ENCODE data around the gene SCNN1G. TPM values are rescaled to one million over a fixed set of nuclear protein-coding genes. Genes with fewer than 3 reads are reported as not detected.

Gene SCNN1G
- total RNA-seq, 2 experiments from 2014 or later, result not detected

DNA sequence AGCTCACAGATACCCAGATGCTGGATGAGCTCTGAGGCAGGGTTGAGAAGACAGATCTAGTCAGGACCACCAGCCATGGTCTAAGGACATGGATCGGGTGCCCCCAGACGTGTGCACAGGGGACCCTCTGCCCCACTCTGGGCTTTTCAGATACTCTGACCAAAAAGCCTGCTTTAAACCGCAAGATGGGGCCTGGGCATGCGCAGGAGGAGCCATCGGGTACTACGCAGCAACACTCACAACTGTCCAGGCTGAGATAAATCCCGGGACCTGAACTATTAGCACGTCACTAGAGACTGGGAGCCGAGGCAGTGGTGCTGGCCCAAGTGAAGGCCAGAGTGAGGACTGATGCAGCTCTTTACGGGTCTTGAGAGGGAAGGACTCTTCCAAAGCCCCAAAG lies 32.9 kb downstream of the SCNN1G start:
- ChIA-PET POLR2A (no interaction called here), CTCF (no interaction called here)
- no peak for ATAC-seq
- Mint-ChIP-seq H3K9me3 (ENCODE audit: insufficient read depth) (no peaks in the 10 kb centered on the region), H3K27ac (no peak overlapping the region), H3K4me1 (ENCODE audit: low read depth) (no peaks in the 10 kb centered on the region), H3K27me3 (ENCODE audit: low read depth) (peaks cover 3% of the 10 kb centered on the region), H3K4me3 (no peak overlapping the region), H3K36me3 (ENCODE audit: low read depth) (no peaks in the 10 kb centered on the region)
- no peak for DNase-seq

DNA sequence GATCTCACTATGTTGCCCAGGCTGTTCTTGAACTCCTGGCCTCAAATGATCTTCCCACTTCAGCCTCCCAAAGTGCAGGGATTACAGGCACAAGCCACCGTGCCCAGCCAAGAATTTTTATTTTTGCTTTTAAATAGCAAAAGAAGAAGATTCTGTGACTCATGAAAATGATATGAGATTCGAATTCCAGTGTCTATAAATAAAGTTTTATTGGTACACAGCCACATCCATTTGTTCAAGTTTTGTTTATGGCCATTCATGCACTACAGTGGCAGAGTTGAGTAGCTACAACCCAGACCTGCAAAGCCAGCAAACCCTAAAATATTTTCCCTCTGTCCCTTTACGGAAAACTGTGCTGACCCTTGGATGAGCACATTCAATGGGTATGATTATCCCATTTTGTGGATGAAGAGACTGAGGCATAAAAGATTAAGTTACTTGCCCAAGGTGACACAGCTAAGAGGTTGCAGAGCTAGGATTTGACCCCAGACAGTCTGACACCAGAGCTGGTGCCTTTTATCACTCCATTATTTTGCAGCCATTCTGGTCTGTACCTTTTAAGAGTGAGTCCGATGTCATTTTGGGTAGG lies 34.2 kb downstream of the SCNN1G start:
- POLR2A ChIA-PET, result no interaction called here
- Mint-ChIP-seq H3K4me1 (ENCODE audit: low read depth) (no peaks in the 10 kb centered on the region), H3K27ac (no peak overlapping the region), H3K27me3 (ENCODE audit: low read depth) (peaks cover 3% of the 10 kb centered on the region), H3K36me3 (ENCODE audit: low read depth) (no peaks in the 10 kb centered on the region), H3K9me3 (ENCODE audit: insufficient read depth) (no peaks in the 10 kb centered on the region), H3K4me3 (no peak overlapping the region)
- DNase-seq (no peak), ATAC-seq (no peak)
- CTCF ChIA-PET, result no interaction called here

DNA sequence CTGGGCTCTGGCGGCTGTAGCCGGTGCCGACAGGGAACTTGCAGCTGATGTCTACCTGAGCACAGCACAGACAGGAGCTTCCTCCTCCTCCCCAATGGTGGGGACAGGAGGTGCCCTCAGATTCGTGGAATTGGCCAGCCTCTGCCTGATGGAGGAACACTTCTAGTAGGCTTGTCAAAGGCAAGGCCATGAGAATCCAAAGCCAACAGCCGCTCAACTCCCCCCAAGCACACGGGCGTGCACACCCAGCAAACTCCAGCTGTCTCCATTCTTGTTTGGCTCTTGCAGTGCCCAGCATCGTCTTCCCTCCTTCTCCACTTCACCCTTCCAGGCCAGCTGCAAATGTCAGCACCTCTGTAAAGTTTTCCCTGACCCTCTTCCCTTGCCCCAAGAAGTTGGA lies 35.1 kb downstream of the SCNN1G start:
- Mint-ChIP-seq H3K4me3 (no peak overlapping the region), H3K27ac (no peak overlapping the region), H3K36me3 (ENCODE audit: low read depth) (no peaks in the 10 kb centered on the region), H3K27me3 (ENCODE audit: low read depth) (peaks cover 3% of the 10 kb centered on the region), H3K9me3 (ENCODE audit: insufficient read depth) (no peaks in the 10 kb centered on the region), H3K4me1 (ENCODE audit: low read depth) (no peaks in the 10 kb centered on the region)
- ATAC-seq (no peak), DNase-seq (no peak)
- POLR2A ChIA-PET, result no interaction called here
- CTCF ChIA-PET, result no interaction called here

DNA sequence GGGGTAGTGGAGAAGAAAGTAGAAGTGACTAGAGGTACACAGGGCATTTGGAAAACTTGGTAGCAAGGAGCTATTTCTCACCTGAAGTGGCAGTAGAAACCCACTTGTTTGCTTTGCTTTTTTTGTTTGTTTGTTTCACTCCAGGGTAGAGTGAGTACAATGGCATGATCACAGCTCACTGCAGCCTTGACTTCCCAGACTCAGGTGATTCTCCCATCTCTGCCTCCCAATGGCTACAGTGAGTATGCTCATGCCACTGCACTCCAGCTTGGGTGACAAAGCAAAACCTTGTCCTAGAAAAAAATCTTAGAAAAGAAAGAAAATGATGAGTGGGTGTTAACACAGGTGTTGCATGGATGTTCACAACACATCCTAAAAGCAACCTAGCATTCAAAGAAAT lies 40.4 kb downstream of the SCNN1G start:
- Mint-ChIP-seq H3K27me3 (ENCODE audit: low read depth) (peaks cover 7% of the 10 kb centered on the region), H3K4me3 (no peak overlapping the region), H3K4me1 (ENCODE audit: low read depth) (no peaks in the 10 kb centered on the region), H3K9me3 (ENCODE audit: insufficient read depth) (no peaks in the 10 kb centered on the region), H3K27ac (no peak overlapping the region), H3K36me3 (ENCODE audit: low read depth) (no peaks in the 10 kb centered on the region)
- ChIA-PET POLR2A (no interaction called here), CTCF (no interaction called here)
- DNase-seq, result no peak
- ATAC-seq, result no peak

DNA sequence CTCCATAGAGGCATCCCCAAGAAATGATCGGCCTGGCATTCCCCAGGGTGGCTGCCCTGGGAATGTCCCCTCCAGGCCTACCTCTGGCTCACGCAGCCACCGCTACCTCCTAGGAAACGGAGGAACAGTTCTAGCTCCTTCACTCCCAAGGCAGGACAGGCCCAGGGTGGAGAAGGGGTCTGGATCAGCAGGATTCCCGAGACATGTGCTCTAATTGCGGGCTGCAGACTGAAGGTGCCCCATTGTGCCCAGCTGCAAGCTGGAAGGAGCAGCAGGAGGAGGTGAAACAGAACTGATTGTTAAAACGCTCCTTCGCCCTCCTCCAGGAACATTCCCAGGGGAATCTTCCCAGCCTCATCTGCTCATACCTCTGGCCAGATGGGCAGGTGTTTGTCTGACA lies 40.8 kb downstream of the SCNN1G start:
- CTCF ChIA-PET, result no interaction called here
- no peaks in the 10 kb centered on the region for H3K9me3 Mint-ChIP-seq (ENCODE audit: insufficient read depth)
- no peak for ATAC-seq
- H3K27ac Mint-ChIP-seq, result no peak overlapping the region
- POLR2A ChIA-PET, result no interaction called here
- DNase-seq, result no peak
- no peaks in the 10 kb centered on the region for H3K36me3 Mint-ChIP-seq (ENCODE audit: low read depth)
- peaks cover 7% of the 10 kb centered on the region for H3K27me3 Mint-ChIP-seq (ENCODE audit: low read depth)
- H3K4me1 Mint-ChIP-seq (ENCODE audit: low read depth), result no peaks in the 10 kb centered on the region
- H3K4me3 Mint-ChIP-seq, result no peak overlapping the region

DNA sequence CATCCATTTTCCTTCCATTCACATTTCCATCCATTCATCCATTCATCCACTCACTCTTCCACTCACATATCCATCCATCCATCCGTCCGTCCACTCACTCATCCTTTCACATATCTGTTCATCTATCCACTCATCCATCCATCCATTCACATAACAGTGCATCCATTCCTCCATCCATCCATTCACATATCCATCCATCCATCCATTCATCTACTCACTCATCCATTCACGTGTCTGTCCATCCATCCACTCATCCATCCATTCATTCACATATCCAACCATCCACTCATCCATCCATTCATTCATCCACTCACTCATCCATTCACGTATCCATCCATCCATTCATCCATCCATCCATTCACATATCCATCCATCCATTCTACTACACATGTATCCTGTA lies 42.6 kb downstream of the SCNN1G start:
- CTCF ChIA-PET, result no interaction called here
- Mint-ChIP-seq H3K4me3 (no peak overlapping the region), H3K4me1 (ENCODE audit: low read depth) (no peaks in the 10 kb centered on the region), H3K27me3 (ENCODE audit: low read depth) (peaks cover 6% of the 10 kb centered on the region), H3K9me3 (ENCODE audit: insufficient read depth) (no peaks in the 10 kb centered on the region), H3K36me3 (ENCODE audit: low read depth) (no peaks in the 10 kb centered on the region), H3K27ac (no peak overlapping the region)
- ATAC-seq (no peak), DNase-seq (no peak)
- POLR2A ChIA-PET, result no interaction called here

DNA sequence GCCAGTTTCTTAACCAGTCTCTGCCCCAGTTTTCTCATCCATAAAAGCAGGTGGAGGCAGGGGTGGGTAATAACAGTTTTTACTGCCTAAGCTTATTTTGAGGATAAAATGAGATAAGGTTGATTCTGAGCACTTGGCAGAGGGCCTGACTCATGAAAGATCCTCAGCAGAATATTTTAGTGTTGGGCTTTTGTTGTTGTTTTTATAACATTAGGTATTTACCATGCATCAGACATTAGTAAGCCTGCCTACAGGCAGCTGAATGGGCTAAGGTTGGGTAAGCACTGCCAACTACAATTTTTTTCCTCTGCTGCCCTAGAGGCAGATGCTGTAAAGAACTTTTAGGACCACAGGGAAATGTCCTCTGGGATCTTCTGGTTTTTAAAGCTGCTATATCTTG lies 43.1 kb downstream of the SCNN1G start:
- no peaks in the 10 kb centered on the region for H3K9me3 Mint-ChIP-seq (ENCODE audit: insufficient read depth)
- H3K4me1 Mint-ChIP-seq (ENCODE audit: low read depth), result no peaks in the 10 kb centered on the region
- H3K27ac Mint-ChIP-seq, result no peak overlapping the region
- no peaks in the 10 kb centered on the region for H3K36me3 Mint-ChIP-seq (ENCODE audit: low read depth)
- DNase-seq, result no peak
- no peak overlapping the region for H3K4me3 Mint-ChIP-seq
- peaks cover 4% of the 10 kb centered on the region for H3K27me3 Mint-ChIP-seq (ENCODE audit: low read depth)
- no peak for ATAC-seq
- ChIA-PET CTCF (no interaction called here), POLR2A (no interaction called here)

DNA sequence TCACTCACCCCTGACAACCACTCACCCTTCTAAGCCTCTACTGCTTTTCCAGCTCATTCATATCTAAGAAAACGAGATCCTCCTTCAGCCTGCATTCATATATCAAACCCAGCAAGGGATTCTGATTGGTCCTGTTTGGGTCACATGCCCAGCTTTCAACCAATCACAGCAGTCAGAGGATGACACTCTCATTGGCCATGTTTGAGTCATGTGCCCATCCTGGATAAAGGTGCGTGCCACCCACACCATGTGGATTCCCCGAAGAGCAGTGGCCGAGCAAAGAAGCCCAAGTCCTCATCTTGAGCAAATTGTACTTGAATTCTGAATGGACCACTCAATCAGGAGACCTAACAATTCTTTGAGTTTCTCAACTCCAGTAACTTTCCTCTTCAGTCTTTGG lies 45.0 kb downstream of the SCNN1G start:
- ChIA-PET CTCF (no interaction called here), POLR2A (no interaction called here)
- no peaks in the 10 kb centered on the region for H3K4me1 Mint-ChIP-seq (ENCODE audit: low read depth)
- no peaks in the 10 kb centered on the region for H3K9me3 Mint-ChIP-seq (ENCODE audit: insufficient read depth)
- H3K27ac Mint-ChIP-seq, result no peak overlapping the region
- peaks cover 4% of the 10 kb centered on the region for H3K27me3 Mint-ChIP-seq (ENCODE audit: low read depth)
- no peak for ATAC-seq
- DNase-seq, result no peak
- H3K36me3 Mint-ChIP-seq (ENCODE audit: low read depth), result no peaks in the 10 kb centered on the region
- no peak overlapping the region for H3K4me3 Mint-ChIP-seq

DNA sequence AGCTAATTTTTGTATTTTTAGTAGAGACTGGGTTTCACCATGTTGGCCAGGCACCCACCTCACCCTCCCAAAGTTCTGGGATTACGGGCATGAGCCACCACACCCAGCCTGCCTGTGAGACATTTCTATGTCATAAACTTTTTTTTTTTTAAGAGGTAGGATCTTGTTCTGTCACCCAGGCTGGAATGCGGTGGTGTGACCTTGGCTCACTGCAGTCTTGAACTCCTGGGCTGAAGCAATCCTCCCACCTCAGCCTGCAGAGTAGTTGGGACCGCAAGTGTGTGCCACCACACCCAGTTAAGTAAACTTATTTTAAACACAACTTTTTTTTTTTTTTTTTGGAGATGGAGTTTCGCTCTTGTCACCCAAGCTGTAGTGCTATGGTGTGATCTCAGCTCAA lies 47.2 kb downstream of the SCNN1G start:
- no peak overlapping the region for H3K4me3 Mint-ChIP-seq
- no peaks in the 10 kb centered on the region for H3K36me3 Mint-ChIP-seq (ENCODE audit: low read depth)
- CTCF ChIA-PET, result interaction anchor here (1.5 kb wide), 1 partner anchor 206 kb away, joined by 4 read pairs; no protein-coding TSS in a partner anchor
- H3K27ac Mint-ChIP-seq, result no peak overlapping the region
- H3K27me3 Mint-ChIP-seq (ENCODE audit: low read depth), result peaks cover 4% of the 10 kb centered on the region
- ATAC-seq (no peak), DNase-seq (no peak)
- H3K4me1 Mint-ChIP-seq (ENCODE audit: low read depth), result no peaks in the 10 kb centered on the region
- H3K9me3 Mint-ChIP-seq (ENCODE audit: insufficient read depth), result no peaks in the 10 kb centered on the region
- POLR2A ChIA-PET, result no interaction called here

DNA sequence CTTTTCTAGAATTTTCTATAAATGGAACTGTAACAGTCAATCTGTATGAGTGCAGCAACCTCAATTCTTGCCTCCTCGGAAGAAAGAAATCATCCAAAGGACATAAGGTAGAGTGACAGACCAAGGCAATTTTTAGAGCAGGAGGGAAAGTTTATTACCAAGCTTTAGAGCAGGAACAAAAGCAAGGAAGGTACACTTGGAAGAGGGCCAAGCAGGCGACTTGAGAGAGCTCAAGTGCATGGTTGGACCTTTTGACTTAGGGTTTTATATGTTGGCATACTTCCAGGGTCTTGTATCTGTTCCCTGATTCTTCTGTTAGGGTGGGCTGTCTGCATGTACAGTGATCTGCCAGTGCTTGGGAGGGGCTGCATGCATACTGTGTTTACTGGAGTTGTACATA lies 50.3 kb downstream of the SCNN1G start:
- no peak for DNase-seq

DNA sequence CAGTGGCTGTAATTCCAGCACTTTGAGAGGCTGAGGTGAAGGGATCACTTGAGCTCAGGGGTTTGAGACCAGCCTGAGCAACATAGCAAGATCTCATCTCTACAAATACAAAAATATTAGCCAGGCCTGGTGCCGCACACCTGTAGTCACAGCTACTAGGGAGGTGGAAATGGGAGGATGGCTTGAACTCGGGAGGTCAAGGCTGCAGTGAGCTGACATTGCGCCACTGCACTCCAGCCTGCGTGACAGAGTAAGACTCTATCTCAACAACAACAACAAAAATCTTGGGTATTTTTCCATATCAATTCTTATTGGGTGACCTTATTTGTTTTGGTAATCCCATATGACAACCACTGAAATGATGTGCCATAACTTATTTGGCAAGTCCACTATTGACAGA lies 52.6 kb downstream of the SCNN1G start:
- Mint-ChIP-seq H3K9me3 (ENCODE audit: insufficient read depth) (no peaks in the 10 kb centered on the region), H3K27ac (no peak overlapping the region), H3K27me3 (ENCODE audit: low read depth) (no peaks in the 10 kb centered on the region), H3K36me3 (ENCODE audit: low read depth) (no peaks in the 10 kb centered on the region), H3K4me3 (no peak overlapping the region), H3K4me1 (ENCODE audit: low read depth) (no peaks in the 10 kb centered on the region)
- no peak for ATAC-seq
- ChIA-PET POLR2A (no interaction called here), CTCF (no interaction called here)
- DNase-seq, result no peak

More for the DNA sequence above, 50.3 kb downstream of the SCNN1G start:
- no peaks in the 10 kb centered on the region for H3K4me1 Mint-ChIP-seq (ENCODE audit: low read depth)
- H3K27me3 Mint-ChIP-seq (ENCODE audit: low read depth), result no peaks in the 10 kb centered on the region
- no peak overlapping the region for H3K27ac Mint-ChIP-seq
- POLR2A ChIA-PET, result no interaction called here
- H3K9me3 Mint-ChIP-seq (ENCODE audit: insufficient read depth), result no peaks in the 10 kb centered on the region
- CTCF ChIA-PET, result no interaction called here
- no peaks in the 10 kb centered on the region for H3K36me3 Mint-ChIP-seq (ENCODE audit: low read depth)
- ATAC-seq, result no peak
- no peak overlapping the region for H3K4me3 Mint-ChIP-seq

DNA sequence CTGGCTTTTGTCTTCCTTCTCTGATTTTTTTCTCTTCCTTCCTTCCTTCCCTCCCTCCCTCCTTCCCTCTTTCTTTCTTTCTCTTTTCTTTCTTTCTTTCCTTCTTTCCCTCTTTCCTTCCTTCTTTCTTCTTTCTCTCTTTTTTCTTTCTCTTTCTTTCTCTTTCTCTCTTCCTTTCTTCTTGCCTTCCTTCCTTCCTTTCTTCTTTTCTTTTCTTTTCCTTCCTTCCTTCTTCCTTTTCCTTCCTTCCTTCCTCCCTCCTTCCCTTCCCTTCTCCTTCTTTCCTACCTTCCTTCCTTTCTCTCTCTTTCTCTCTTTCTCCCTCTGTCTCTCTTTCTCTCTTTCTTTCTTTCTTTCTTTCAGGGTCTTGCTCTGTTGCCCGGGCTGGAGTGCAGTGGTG lies 54.4 kb downstream of the SCNN1G start:
- no peak for ATAC-seq
- Mint-ChIP-seq H3K27me3 (ENCODE audit: low read depth) (peaks cover 3% of the 10 kb centered on the region), H3K4me3 (no peak overlapping the region), H3K4me1 (ENCODE audit: low read depth) (no peaks in the 10 kb centered on the region), H3K36me3 (ENCODE audit: low read depth) (no peaks in the 10 kb centered on the region), H3K9me3 (ENCODE audit: insufficient read depth) (no peaks in the 10 kb centered on the region), H3K27ac (no peak overlapping the region)
- ChIA-PET CTCF (no interaction called here), POLR2A (no interaction called here)
- no peak for DNase-seq

DNA sequence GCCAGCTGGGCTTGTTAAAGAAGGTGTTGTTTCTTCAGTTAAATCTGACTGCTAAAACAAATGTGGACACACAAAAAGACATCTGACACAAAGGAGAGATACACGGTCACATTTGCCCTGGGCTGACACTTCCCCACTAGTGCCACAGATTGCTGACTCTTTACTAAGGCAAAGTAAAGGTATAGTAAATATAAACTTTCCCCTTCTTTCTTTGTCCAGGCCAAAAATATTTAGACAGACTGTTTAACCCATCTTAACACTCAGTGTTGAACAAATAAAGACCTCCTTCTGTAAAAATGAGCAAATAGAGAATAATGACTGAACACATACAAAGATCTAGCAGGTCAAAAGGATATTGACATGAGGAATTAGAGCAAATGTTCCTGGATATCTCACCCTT lies 58.4 kb downstream of the SCNN1G start:
- Mint-ChIP-seq H3K27ac (no peak overlapping the region), H3K4me1 (ENCODE audit: low read depth) (no peaks in the 10 kb centered on the region), H3K4me3 (no peak overlapping the region), H3K36me3 (ENCODE audit: low read depth) (no peaks in the 10 kb centered on the region), H3K27me3 (ENCODE audit: low read depth) (peaks cover 11% of the 10 kb centered on the region), H3K9me3 (ENCODE audit: insufficient read depth) (no peaks in the 10 kb centered on the region)
- ChIA-PET CTCF (no interaction called here), POLR2A (no interaction called here)
- DNase-seq (no peak), ATAC-seq (no peak)
